Adrenal gland (tissue), 12 donors: Measurements from ENCODE around the gene NGFR. TPM values are rescaled to one million over a fixed set of nuclear protein-coding genes. Genes with fewer than 3 reads are reported as not detected.
A peak's percentile ranks its signal among the peaks of the same experiment; 100 is the strongest.

Source experiments
- DNase-seq, 7 donors: peaks; one replicate each; pipeline ENCODE4 v3.0.0-alpha.2; 2019 to 2020
- H3K27ac ChIP-seq, 5 donors: fragments of 200-600 bp; sonication (generic) in 4 of 5; 1 replicate in 3 of 5; 2 replicates in 2 of 5; pipeline versions ENCODE4 v1.5.1 to v1.8.0; 2016 to 2020; ENCODE audit warnings: mild to moderate bottlenecking in 1 of 5
- H3K27me3 ChIP-seq: fragments of 200-600 bp; 2 replicates; pipeline ENCODE4 v1.8.0; 2021
- H3K36me3 ChIP-seq, 2 donors: fragments of 200-600 bp; replicated peaks in 1 of 2; 1 replicate in 1 of 2; 2 replicates in 1 of 2; pipeline versions ENCODE4 v1.5.1 to v1.8.0; 2018 to 2022
- H3K4me1 ChIP-seq, 2 donors: fragments of 200-600 bp; replicated peaks in 1 of 2; 1 replicate in 1 of 2; 2 replicates in 1 of 2; pipeline versions ENCODE4 v1.5.1 to v1.8.0; 2018 to 2021
- H3K4me3 ChIP-seq, 4 donors: fragments of 200-600 bp; sonication (generic) in 3 of 4; one replicate each; pipeline ENCODE4 v1.5.1; 2016 to 2018
- H3K9me3 ChIP-seq, 3 donors: fragments of 200-600 bp; sonication (generic) in 1 of 3; replicated peaks in 1 of 3; 1 replicate in 2 of 3; 2 replicates in 1 of 3; pipeline versions ENCODE4 v1.5.1 to v1.8.0; 2016 to 2021
- CTCF ChIP-seq, 6 experiments: fragments of 450-650 bp in 4 of 6; fragments of 200-600 bp in 2 of 6; sonication (generic) in 1 of 6; IDR thresholded peaks; 1 replicate in 5 of 6; 2 replicates in 1 of 6; pipeline versions ENCODE4 v1.5.1 to v1.8.0; 2016 to 2021; ENCODE audit warnings: antibody characterized with exemption in 6 of 6, mild to moderate bottlenecking in 2 of 6, moderate library complexity in 1 of 6
- POLR2A ChIP-seq, 2 donors: fragments of 450-650 bp; IDR thresholded peaks; one replicate each; pipeline ENCODE4 v1.6.1; 2017; ENCODE audit warnings: antibody characterized with exemption in 2 of 2, mild to moderate bottlenecking in 2 of 2, moderate library complexity in 1 of 2
- WGBS, 4 donors: extraction: QIAGEN DNeasy Blood & Tissue Kit in 2 of 4; methylation state at CpG; one replicate each; pipeline versions ENCODE4 v1.1.5 to v1.1.7; 2013 to 2017; 5-methylcytosine and 5-hydroxymethylcytosine counted together
- intact Hi-C, 2 donors: fragments of 100-400 bp; cut with DNase I; formaldehyde crosslinking; loops; one replicate each; pipeline versions ENCODE4 v1.14.1 to v1.15.0; 2022 to 2023
- polyA plus RNA-seq, 3 donors: library from polyadenylated mRNA; stranded (reverse); fragments of 200-250 nt in 2 of 3; fragments of 350-450 nt in 1 of 3; fragmentation: Illumina TruSeq in 1 of 3; extraction: RNeasy Lipid Tissue Mini Kit (QIAGEN cat#74804) in 1 of 3; gene quantifications; one replicate each; pipeline ENCODE4 v1.2.3, GENCODE V29; 2013 to 2014
- total RNA-seq, 9 donors: library from RNA; depleted of rRNA in 4 of 9; stranded (reverse); fragments of >200 nt in 4 of 9; fragments of 120-200 nt in 1 of 9; fragmentation: NEBNext Ultra II Directional in 1 of 9; extraction: Animal tissue kit (Norgen Biotek cat#: 25700) in 1 of 9; gene quantifications; one replicate each; pipeline versions ENCODE4 v1.1.0 to v1.2.4, GENCODE V29; 2013 to 2023
- donor health status: healthy with polysubstance abuse.
- donor health status: Bipolar disorder and iron deficiency.
- donor health status: DM: yes; HTN: yes; CAD: no.
- donor health status: DM: no; HTN: no; CAD: no.
- donor health status: DM: no; HTN: no; CAD: no.
- donor health status: DM: yes; HTN: yes; CAD: no.

NGFR gene
- total and polyA plus RNA-seq, 12 donors: 4.2 to 77.8 (median 25.9) TPM

- WGBS, 4 donors: 66 to 78% (median 73%) methylated on average over 5 of the region's 5 CpGs
- H3K36me3 ChIP-seq: no peaks in the 10 kb centered on the region
- H3K4me3 ChIP-seq: no peak overlapping the region
- TF ChIP-seq CTCF (IDR thresholded peaks at IDR 0.05) (no peak), POLR2A (IDR thresholded peaks at IDR 0.05) (no peak)
- H3K27ac ChIP-seq: peak overlapping the region in 4 of 5 donors; percentile 63 to 83 (median 72)
- DNase-seq: peak in 1 of 7 donors; percentile 18
- intact Hi-C loops: no loop called here
- peaks cover 17 to 21% of the 10 kb centered on the region in 2 donors for H3K4me1 ChIP-seq
- H3K27me3 ChIP-seq: no peaks in the 10 kb centered on the region
- no peaks in the 10 kb centered on the region for H3K9me3 ChIP-seq
Measured at GRCh38 chr17:49516180-49516579, 21.1 kb downstream of the NGFR start.

GRCh38 chr17:49518346-49519078 is 23.4 kb downstream of the NGFR start:
- TF ChIP-seq CTCF (IDR thresholded peaks at IDR 0.05) (no peak), POLR2A (IDR thresholded peaks at IDR 0.05) (no peak)
- peak in 1 of 7 donors; percentile 5 for DNase-seq
- Histone ChIP-seq H3K27me3 (no peaks in the 10 kb centered on the region), H3K36me3 (no peaks in the 10 kb centered on the region), H3K9me3 (no peaks in the 10 kb centered on the region), H3K4me3 (no peak overlapping the region), H3K4me1 (peaks cover 17 to 21% of the 10 kb centered on the region in 2 donors), H3K27ac (no peak overlapping the region)
- 87 to 88% (median 87%) methylated on average over 6 of the region's 6 CpGs for WGBS, 4 donors
- intact Hi-C loops: no loop called here

GRCh38 chr17:49519781-49520180 is 24.7 kb downstream of the NGFR start:
- WGBS, 4 donors: 47 to 76% (median 54%) methylated on average over 5 to 7 of the region's 7 CpGs

More at GRCh38 chr17:49519781-49520180, 24.7 kb downstream of the NGFR start:
- no peak overlapping the region for H3K27ac ChIP-seq
- intact Hi-C loops: no loop called here
- peak in 1 of 7 donors; percentile 18 for DNase-seq
- no peaks in the 10 kb centered on the region for H3K27me3 ChIP-seq
- peaks cover 13 to 15% of the 10 kb centered on the region in 2 donors for H3K4me1 ChIP-seq
- H3K9me3 ChIP-seq: no peaks in the 10 kb centered on the region
- no peak for TF ChIP-seq CTCF (IDR thresholded peaks at IDR 0.05)
- no peak for TF ChIP-seq POLR2A (IDR thresholded peaks at IDR 0.05)
- no peak overlapping the region for H3K4me3 ChIP-seq
- no peaks in the 10 kb centered on the region for H3K36me3 ChIP-seq
